H1 (cell line): ENCODE results near the gene VWA1. TPM values are rescaled to one million over a fixed set of nuclear protein-coding genes. Genes with fewer than 3 reads are reported as not detected.

Source experiments
- CTCF ChIA-PET: fragments of 300-600 bp; sonication (Branson Sonifier 250); formaldehyde crosslinking; loops from one replicate; lab custom pipeline; 2021; ENCODE audit not compliant: partially characterized antibody; lab: Charles Lee
- POLR2A ChIA-PET: fragments of 300-600 bp; sonication (Branson Sonifier 250); formaldehyde crosslinking; loops from one replicate; lab custom pipeline; 2021; ENCODE audit warnings: inconsistent platforms; ENCODE audit not compliant: partially characterized antibody; lab: Charles Lee
- DNase-seq, 2 experiments: peaks; one replicate each; pipeline versions ENCODE4 v3.0.0 to v3.0.0-alpha.2; 2010 to 2022; ENCODE audit warnings: low spot score in 2 of 2, low read depth in 1 of 2, mixed read lengths in 1 of 2
- FAIRE-seq: peaks from 2 replicates; lab custom pipeline; 2011; peaks lifted over from hg19 to GRCh38; lab: Jason Lieb, UNC
- H2AFZ ChIP-seq: 2 replicates; pipeline ENCODE4 v1.8.1; 2012; ENCODE audit warnings: low read length, inconsistent platforms
- H2AK5ac ChIP-seq: 2 replicates; pipeline ENCODE4 v1.6.1; 2013; ENCODE audit warnings: low read depth, low read length
- H2BK120ac ChIP-seq: replicated peaks from 2 replicates; pipeline ENCODE3; 2013; ENCODE audit warnings: low read depth, low read length, inconsistent platforms
- H2BK12ac ChIP-seq: 2 replicates; pipeline ENCODE4 v1.6.1; 2013; ENCODE audit warnings: low read depth, low read length
- H2BK15ac ChIP-seq: 2 replicates; pipeline ENCODE4 v1.6.1; 2013; ENCODE audit warnings: low read length
- H2BK20ac ChIP-seq: 2 replicates; pipeline ENCODE4 v1.6.1; 2013; ENCODE audit warnings: low read length
- H2BK5ac ChIP-seq: 2 replicates; pipeline ENCODE4 v1.6.1; 2013; ENCODE audit warnings: low read depth, low read length
- H3K14ac ChIP-seq: 2 replicates; pipeline ENCODE4 v1.6.1; 2013; ENCODE audit warnings: inconsistent platforms; ENCODE audit not compliant: insufficient read length
- H3K18ac ChIP-seq: 2 replicates; pipeline ENCODE4 v1.6.1; 2013; ENCODE audit warnings: low read length; ENCODE audit errors: extremely low read depth
- H3K23ac ChIP-seq: 2 replicates; pipeline ENCODE4 v1.6.1; 2013; ENCODE audit warnings: inconsistent platforms; ENCODE audit not compliant: insufficient read length
- H3K23me2 ChIP-seq: 2 replicates; pipeline ENCODE4 v1.6.1; 2013; ENCODE audit warnings: low read depth, low read length
- H3K27ac ChIP-seq: 2 replicates; pipeline ENCODE4 v1.6.1; 2011; ENCODE audit warnings: low read depth, low read length, inconsistent platforms
- H3K27me3 ChIP-seq, 4 experiments: replicated peaks in 1 of 4; 1 replicate in 1 of 4; 2 replicates in 3 of 4; pipeline versions ENCODE4 v1.6.1 to v1.8.1; 2011 to 2013; ENCODE audit warnings: low read length in 3 of 4, mild to moderate bottlenecking in 3 of 4, inconsistent platforms in 2 of 4, mixed read lengths in 2 of 4, moderate library complexity in 1 of 4; ENCODE audit not compliant: control insufficient read depth in 3 of 4, insufficient read depth in 3 of 4; ENCODE audit errors: extremely low read depth in 1 of 4
- H3K36me3 ChIP-seq, 4 experiments: 2 replicates each; pipeline versions ENCODE4 v1.6.1 to v1.8.1; 2011 to 2013; ENCODE audit warnings: mild to moderate bottlenecking in 4 of 4, low read length in 3 of 4, moderate library complexity in 2 of 4, control low read depth in 1 of 4, inconsistent platforms in 1 of 4; ENCODE audit not compliant: insufficient read depth in 4 of 4, control insufficient read depth in 2 of 4
- H3K4ac ChIP-seq: replicated peaks from 2 replicates; pipeline ENCODE3; 2013; ENCODE audit warnings: low read length, low read depth, mixed read lengths, inconsistent platforms; ENCODE audit not compliant: insufficient read length
- H3K4me1 ChIP-seq, 4 experiments: replicated peaks in 1 of 4; 1 replicate in 1 of 4; 2 replicates in 3 of 4; pipeline versions ENCODE4 v1.6.1 to v1.8.1; 2011 to 2013; ENCODE audit warnings: low read length in 3 of 4, inconsistent platforms in 2 of 4, mixed read lengths in 1 of 4; ENCODE audit not compliant: insufficient read depth in 4 of 4, control insufficient read depth in 3 of 4
- H3K4me2 ChIP-seq, 2 experiments: 2 replicates each; pipeline versions ENCODE4 v1.6.1 to v1.8.1; 2011 to 2013; ENCODE audit warnings: low read depth in 2 of 2, low read length in 2 of 2, control low read depth in 1 of 2, inconsistent platforms in 1 of 2, mild to moderate bottlenecking in 1 of 2; ENCODE audit not compliant: insufficient read depth in 1 of 2
- H3K4me3 ChIP-seq, 4 experiments: fragments of 200-600, 300-600 bp in 1 of 4; sonication (generic), shearing (Covaris generic), sonication (Bioruptor Twin) in 1 of 4; 2 replicates each; pipeline versions ENCODE4 v1.5.1 to v1.8.1; 2011 to 2016; ENCODE audit warnings: low read length in 4 of 4, low read depth in 3 of 4, control low read depth in 2 of 4, inconsistent platforms in 2 of 4, mild to moderate bottlenecking in 2 of 4, mixed read lengths in 1 of 4, moderate library complexity in 1 of 4; ENCODE audit not compliant: insufficient read depth in 2 of 4; ENCODE audit errors: extremely low read depth in 1 of 4
- H3K56ac ChIP-seq: replicated peaks from 2 replicates; pipeline ENCODE3; 2013; ENCODE audit warnings: low read depth, mild to moderate bottlenecking, mixed read lengths, low read length, inconsistent platforms; ENCODE audit not compliant: insufficient read length
- H3K79me1 ChIP-seq: 2 replicates; pipeline ENCODE4 v1.6.1; 2013; ENCODE audit warnings: low read depth, low read length, control low read depth
- H3K79me2 ChIP-seq, 2 experiments: 2 replicates each; pipeline versions ENCODE4 v1.6.1 to v1.8.1; 2012 to 2013; ENCODE audit warnings: low read length in 2 of 2, mild to moderate bottlenecking in 2 of 2, inconsistent platforms in 1 of 2; ENCODE audit not compliant: insufficient read depth in 2 of 2, control insufficient read depth in 1 of 2
- H3K9ac ChIP-seq, 4 experiments: replicated peaks in 1 of 4; 1 replicate in 1 of 4; 2 replicates in 3 of 4; pipeline versions ENCODE4 v1.6.1 to v1.8.1; 2011 to 2013; ENCODE audit warnings: low read depth in 3 of 4, low read length in 3 of 4, control low read depth in 2 of 4, mild to moderate bottlenecking in 2 of 4, moderate library complexity in 2 of 4, inconsistent platforms in 1 of 4; ENCODE audit errors: extremely low read depth in 1 of 4
- H3K9me3 ChIP-seq, 2 experiments: 2 replicates each; pipeline versions ENCODE4 v1.6.1 to v1.8.1; 2012 to 2013; ENCODE audit warnings: mild to moderate bottlenecking in 2 of 2, moderate library complexity in 2 of 2, control low read depth in 1 of 2, inconsistent platforms in 1 of 2, low read depth in 1 of 2, low read length in 1 of 2, mixed read lengths in 1 of 2; ENCODE audit not compliant: insufficient read depth in 2 of 2
- H4K20me1 ChIP-seq, 2 experiments: replicated peaks in 1 of 2; 2 replicates each; pipeline versions ENCODE3 to v1.8.1; 2011 to 2013; ENCODE audit warnings: inconsistent platforms in 2 of 2, low read length in 2 of 2, mild to moderate bottlenecking in 1 of 2; ENCODE audit not compliant: insufficient read depth in 2 of 2, control insufficient read depth in 1 of 2
- H4K5ac ChIP-seq: 2 replicates; pipeline ENCODE4 v1.6.1; 2013; ENCODE audit warnings: low read length, low read depth, mixed read lengths, inconsistent platforms; ENCODE audit not compliant: insufficient read length
- H4K8ac ChIP-seq: 2 replicates; pipeline ENCODE4 v1.8.0; 2013; ENCODE audit warnings: mild to moderate bottlenecking, moderate library complexity, low read length, inconsistent platforms; ENCODE audit not compliant: insufficient read depth; ENCODE audit errors: extremely low read depth
- H4K91ac ChIP-seq: replicated peaks from 2 replicates; pipeline ENCODE3; 2013; ENCODE audit warnings: low read length, mixed read lengths, inconsistent platforms; ENCODE audit not compliant: insufficient read length
- MAFK ChIP-seq: IDR thresholded peaks from 2 replicates; pipeline ENCODE4 v1.6.1; 2012; ENCODE audit warnings: low read depth, mild to moderate bottlenecking, improper control_type of control experiment, low read length
- SP1 ChIP-seq: IDR thresholded peaks from 2 replicates; pipeline ENCODE4 v1.6.1; 2011; ENCODE audit warnings: low read depth, low read length
- WGBS, 2 experiments: shearing (Covaris generic) in 1 of 2; methylation state at CpG; one replicate each; pipeline versions ENCODE4 v1.1.6 to v1.1.7; 2013 to 2015; ENCODE audit warnings: low lambda C conversion rate in 2 of 2, mixed read lengths in 2 of 2, inconsistent platforms in 1 of 2, low coverage in 1 of 2, missing lambda C conversion rate in 1 of 2; ENCODE audit not compliant: insufficient replicate concordance in 2 of 2, insufficient coverage in 1 of 2, insufficient read length in 1 of 2; ENCODE audit errors: extremely low coverage in 1 of 2, missing lambda C conversion rate in 1 of 2; 5-methylcytosine and 5-hydroxymethylcytosine counted together
- polyA plus RNA-seq, 7 experiments: library from polyadenylated mRNA; depleted of rRNA in 3 of 7; stranded (reverse) in 5 of 7; unstranded in 2 of 7; fragments of >200 nt in 5 of 7; fragments of 200-250 nt in 2 of 7; gene quantifications; 1 replicate in 5 of 7; 2 replicates in 1 of 7; 4 replicates in 1 of 7; pipeline versions ENCODE4 v1.2.1 to v1.2.3, GENCODE V29; 2011 to 2013; ENCODE audit warnings: missing spikeins in 2 of 7, mixed read lengths in 2 of 7
- total RNA-seq: library from RNA; stranded (reverse); fragmentation: NEBNext Ultra II Directional; extraction: Animal tissue kit (Norgen Biotek cat#: 25700); gene quantifications from 2 replicates; pipeline ENCODE4 v1.2.1, GENCODE V29; 2021

Gene VWA1
- total and polyA plus RNA-seq, 2 of the 8 experiments (the other 6 are each of a cell fraction or from before 2014, with no cell fraction given): 16.0 to 36.6 TPM

- 0 out of 2 replicates have a peak overlapping the region, but pooled peaks have one; percentile 2 for H3K27ac ChIP-seq
- H3K56ac ChIP-seq: no peak overlapping the region
- no peak for TF ChIP-seq MAFK
- no peak for TF ChIP-seq SP1
- H2AK5ac ChIP-seq: peak overlapping the region; percentile 54; the same call in 1 of the 2 replicates
- H4K20me1 ChIP-seq: no peaks in the 10 kb centered on the region
- H2BK120ac ChIP-seq: no peak overlapping the region
- peak overlapping the region; percentile 77 for H2BK5ac ChIP-seq
- H3K18ac ChIP-seq: 0 out of 2 replicates have a peak overlapping the region, but pooled peaks have one; percentile 51
- peak overlapping the region; percentile 40; the same call in 1 of the 2 replicates for H2BK12ac ChIP-seq
- FAIRE-seq (no peak), DNase-seq (no peak)
- H3K14ac ChIP-seq: no peak overlapping the region
- H3K9ac ChIP-seq: no peak overlapping the region
- WGBS, 2 experiments: 91% methylated on average over 6 of the region's 7 CpGs; no CpG with 5 or more reads in 1 of the 2 experiments
- no peaks in the 10 kb centered on the region; a peak in 2 of 7 replicates for H3K27me3 ChIP-seq
- no peak overlapping the region for H4K5ac ChIP-seq
- H3K4me1 ChIP-seq: peaks cover 0 to 41% (median 33%) of the 10 kb centered on the region in 4 experiments; a peak in 6 of 7 replicates
- H3K4me2 ChIP-seq: peak overlapping the region in 1 of 2 experiments; percentile 27; a peak in 1 of 4 replicates
- no peaks in the 10 kb centered on the region for H3K9me3 ChIP-seq
- peaks cover 10% of the 10 kb centered on the region; the same call in 1 of the 2 replicates for H3K23me2 ChIP-seq
- ChIA-PET POLR2A (interaction anchor here (0.6 to 22.9 kb wide), 6 partner anchors 11 to 36 kb away, joined by 3 to 515 read pairs (median 6); partner anchors contain the start of genes CCNL2, MRPL20 and VWA1), CTCF (interaction anchor here (1.6 to 2.9 kb wide), 2 partner anchors 16 to 19 kb away, joined by 4 to 12 read pairs; no protein-coding TSS in a partner anchor)
- no peak overlapping the region for H4K8ac ChIP-seq
- H3K36me3 ChIP-seq: no peaks in the 10 kb centered on the region
- H3K4ac ChIP-seq: no peak overlapping the region
- H3K79me1 ChIP-seq: no peaks in the 10 kb centered on the region
- peak overlapping the region; percentile 24; the same call in 1 of the 2 replicates for H2BK20ac ChIP-seq
- no peak overlapping the region for H2BK15ac ChIP-seq
- no peaks in the 10 kb centered on the region for H3K79me2 ChIP-seq
- H3K4me3 ChIP-seq: no peak overlapping the region
- H2AFZ ChIP-seq: no peak overlapping the region
- H3K23ac ChIP-seq: no peak overlapping the region
- no peak overlapping the region for H4K91ac ChIP-seq
Measured at GRCh38 chr1:1421907-1422464, 13.5 kb upstream of the VWA1 start.
